T-cell (primary cell): ENCODE results near the gene NUP107. TPM values are rescaled to one million over a fixed set of nuclear protein-coding genes. Genes with fewer than 3 reads are reported as not detected.
A peak's percentile ranks its signal among the peaks of the same experiment; 100 is the strongest.

Experiments used
- ATAC-seq, 4 experiments: fragments of 200-7000 bp in 3 of 4; fragments of 150-1000 bp in 1 of 4; cut with Tn5 transposase; replicated peaks in 1 of 4; 1 replicate in 3 of 4; 2 replicates in 1 of 4; pipeline ENCODE4 v1.10.0; 2021; ENCODE audit warnings: moderate library complexity in 3 of 4, mild to moderate bottlenecking in 2 of 4, moderate number of reproducible peaks in 1 of 4
- CTCF ChIA-PET, 2 donors: fragments of 300-600 bp; sonication (Branson Sonifier 250); formaldehyde crosslinking; loops; one replicate each; lab custom pipeline; 2022; ENCODE audit warnings: antibody characterized with exemption in 2 of 2; lab: Charles Lee
- POLR2A ChIA-PET, 2 donors: fragments of 300-600 bp; sonication (Branson Sonifier 250); formaldehyde crosslinking; loops; one replicate each; lab custom pipeline; 2022; ENCODE audit warnings: antibody characterized with exemption in 2 of 2; lab: Charles Lee
- DNase-seq, 35 experiments: peaks; one replicate each; pipeline versions ENCODE4 v3.0.0 to v3.0.0-alpha.2; 2013 to 2023
- H3K27ac ChIP-seq: one replicate; pipeline ENCODE4 v1.5.1; 2013; ENCODE audit warnings: low read length
- H3K27me3 ChIP-seq, 2 experiments: replicated peaks in 1 of 2; 1 replicate in 1 of 2; 2 replicates in 1 of 2; pipeline versions ENCODE4 v1.6.1 to v1.7.0; 2013; ENCODE audit warnings: low read length in 1 of 2, mixed read lengths in 1 of 2; ENCODE audit not compliant: control insufficient read depth in 2 of 2, insufficient read depth in 2 of 2; ENCODE audit errors: extremely low read depth in 1 of 2
- H3K36me3 ChIP-seq, 2 donors: 1 replicate in 1 of 2; 2 replicates in 1 of 2; pipeline versions ENCODE4 v1.6.1 to v1.7.0; 2013; ENCODE audit warnings: low read length in 1 of 2; ENCODE audit not compliant: control insufficient read depth in 2 of 2, insufficient read depth in 1 of 2; ENCODE audit errors: extremely low read depth in 1 of 2
- H3K4me1 ChIP-seq, 2 experiments: 1 replicate in 1 of 2; 2 replicates in 1 of 2; pipeline versions ENCODE4 v1.6.1 to v1.7.0; 2013; ENCODE audit warnings: low read length in 2 of 2, mixed read lengths in 1 of 2; ENCODE audit not compliant: insufficient read depth in 2 of 2, control insufficient read depth in 1 of 2; ENCODE audit errors: extremely low read depth in 1 of 2
- H3K4me3 ChIP-seq, 2 donors: 1 replicate in 1 of 2; 2 replicates in 1 of 2; pipeline versions ENCODE4 v1.5.1 to v1.7.0; 2013; ENCODE audit warnings: mild to moderate bottlenecking in 2 of 2, low read length in 1 of 2, moderate library complexity in 1 of 2; ENCODE audit not compliant: control insufficient read depth in 1 of 2; ENCODE audit errors: extremely low read depth in 1 of 2
- H3K9me3 ChIP-seq: 2 replicates; pipeline ENCODE4 v1.7.0; 2013
- H3K27ac Mint-ChIP-seq, 2 donors: one replicate each; pipeline ENCODE4 v1.8.0; 2020 to 2021; ENCODE audit warnings: mild to moderate bottlenecking in 2 of 2, mixed read lengths in 2 of 2
- H3K27me3 Mint-ChIP-seq, 2 donors: one replicate each; pipeline ENCODE4 v1.8.0; 2021 to 2022; ENCODE audit warnings: mixed read lengths in 2 of 2
- H3K36me3 Mint-ChIP-seq: one replicate; pipeline ENCODE4 v1.8.0; 2021; ENCODE audit warnings: mixed read lengths
- H3K4me1 Mint-ChIP-seq, 3 donors: one replicate each; pipeline ENCODE4 v1.8.0; 2020 to 2022; ENCODE audit warnings: mixed read lengths in 3 of 3, mild to moderate bottlenecking in 1 of 3
- H3K4me3 Mint-ChIP-seq, 3 donors: one replicate each; pipeline ENCODE4 v1.8.0; 2020 to 2022; ENCODE audit warnings: mild to moderate bottlenecking in 3 of 3, mixed read lengths in 3 of 3, moderate library complexity in 3 of 3
- H3K9me3 Mint-ChIP-seq, 3 donors: one replicate each; pipeline ENCODE4 v1.8.0; 2020 to 2022; ENCODE audit warnings: mixed read lengths in 3 of 3
- WGBS: methylation state at CpG from one replicate; pipeline ENCODE4 v1.1.5; 2013; ENCODE audit warnings: missing lambda C conversion rate; ENCODE audit not compliant: insufficient coverage; 5-methylcytosine and 5-hydroxymethylcytosine counted together
- total RNA-seq, 35 experiments: library from RNA in 6 of 35; stranded (reverse) in 6 of 35; fragments of 120-200 nt in 1 of 35; gene quantifications; one replicate each; pipeline versions ENCODE4 v1.2.1 to v1.2.4 and lab custom pipeline; 2013 to 2026

NUP107 gene
- total RNA-seq, 5 donors from 2014 or later (not counting 1 experiment from before 2014, with no cell fraction given) = 38.4 to 67.5 (median 50.7) TPM

- Mint-ChIP-seq H3K4me3 (no peak overlapping the region), H3K27ac (peak overlapping the region in 1 of 2 donors; percentile 5), H3K9me3 (no peaks in the 10 kb centered on the region), H3K27me3 (no peaks in the 10 kb centered on the region), H3K4me1 (peaks cover 18 to 25% (median 22%) of the 10 kb centered on the region in 3 donors), H3K36me3 (peaks cover 10% of the 10 kb centered on the region)
- Histone ChIP-seq H3K27ac (no peak overlapping the region), H3K4me1 (peaks cover 4 to 9% of the 10 kb centered on the region in 2 experiments), H3K4me3 (no peak overlapping the region), H3K27me3 (no peaks in the 10 kb centered on the region), H3K9me3 (no peaks in the 10 kb centered on the region), H3K36me3 (peaks cover 0 to 2% of the 10 kb centered on the region in 2 donors)
- CTCF ChIA-PET = no interaction called here
- WGBS = 100% methylated on average over 1 of the region's 1 CpG
- POLR2A ChIA-PET = no interaction called here
- DNase-seq (no peak), ATAC-seq (no peak)
Observed at GRCh38 chr12:68769941-68770340, 83.2 kb downstream of the NUP107 start.

GRCh38 chr12:68771223-68771925 lies 84.6 kb downstream of the NUP107 start:
- no peak overlapping the region for H3K4me3 Mint-ChIP-seq
- H3K9me3 Mint-ChIP-seq = no peaks in the 10 kb centered on the region
- Histone ChIP-seq H3K27me3 (no peaks in the 10 kb centered on the region), H3K27ac (no peak overlapping the region), H3K9me3 (no peaks in the 10 kb centered on the region), H3K4me1 (peaks cover 4 to 9% of the 10 kb centered on the region in 2 experiments), H3K36me3 (peaks cover 0 to 2% of the 10 kb centered on the region in 2 donors), H3K4me3 (no peak overlapping the region)
- 92% methylated on average over 2 of the region's 5 CpGs for WGBS
- peaks cover 18 to 25% (median 22%) of the 10 kb centered on the region in 3 donors for H3K4me1 Mint-ChIP-seq
- POLR2A ChIA-PET = no interaction called here
- peaks cover 10% of the 10 kb centered on the region for H3K36me3 Mint-ChIP-seq
- no peaks in the 10 kb centered on the region for H3K27me3 Mint-ChIP-seq
- DNase-seq (no peak), ATAC-seq (no peak)
- peak overlapping the region; percentile 30 to 42 for H3K27ac Mint-ChIP-seq
- CTCF ChIA-PET = no interaction called here

- H3K36me3 ChIP-seq = no peaks in the 10 kb centered on the region
- no peaks in the 10 kb centered on the region for H3K9me3 ChIP-seq
- Mint-ChIP-seq H3K27ac (peak overlapping the region; percentile 89 to 96), H3K9me3 (no peaks in the 10 kb centered on the region), H3K4me3 (peak overlapping the region in 2 of 3 donors; percentile 26 to 75), H3K27me3 (no peaks in the 10 kb centered on the region), H3K4me1 (peaks cover 18 to 25% (median 22%) of the 10 kb centered on the region in 3 donors), H3K36me3 (peaks cover 5% of the 10 kb centered on the region)
- no peaks in the 10 kb centered on the region for H3K27me3 ChIP-seq
- peaks cover 4 to 9% of the 10 kb centered on the region in 2 experiments for H3K4me1 ChIP-seq
- DNase-seq (peak in 1 of 35 experiments; percentile 3), ATAC-seq (peak in 1 of 4 experiments; percentile 55)
- peak overlapping the region in 1 of 2 donors; percentile 17 for H3K4me3 ChIP-seq
- H3K27ac ChIP-seq = no peak overlapping the region
- ChIA-PET CTCF (no interaction called here), POLR2A (interaction anchor here in 1 of 2 donors (0.5 kb wide), 1 partner anchor 584 kb away, joined by 3 read pairs; no protein-coding TSS in a partner anchor)
- 27% methylated on average over 3 of the region's 8 CpGs for WGBS
Observed at GRCh38 chr12:68772714-68773113, 85.9 kb downstream of the NUP107 start.

GRCh38 chr12:68773582-68773981 lies 86.8 kb downstream of the NUP107 start:
- WGBS = no CpG with 5 or more reads among the region's 5 CpGs
- no peaks in the 10 kb centered on the region for H3K27me3 ChIP-seq
- DNase-seq (no peak), ATAC-seq (no peak)
- Mint-ChIP-seq H3K4me1 (peaks cover 18 to 25% (median 22%) of the 10 kb centered on the region in 3 donors), H3K27ac (peak overlapping the region; percentile 55 to 96), H3K9me3 (no peaks in the 10 kb centered on the region), H3K4me3 (peak overlapping the region in 1 of 3 donors; percentile 75), H3K27me3 (no peaks in the 10 kb centered on the region), H3K36me3 (peaks cover 5% of the 10 kb centered on the region)
- no peak overlapping the region for H3K27ac ChIP-seq
- ChIA-PET POLR2A (no interaction called here), CTCF (no interaction called here)
- no peak overlapping the region for H3K4me3 ChIP-seq
- H3K4me1 ChIP-seq = peaks cover 4 to 9% of the 10 kb centered on the region in 2 experiments
- no peaks in the 10 kb centered on the region for H3K36me3 ChIP-seq
- H3K9me3 ChIP-seq = no peaks in the 10 kb centered on the region

GRCh38 chr12:68775121-68775630 lies 88.4 kb downstream of the NUP107 start:
- no peak overlapping the region for H3K4me3 Mint-ChIP-seq
- DNase-seq = no peak
- ChIA-PET CTCF (interaction anchor here in 1 of 2 donors (0.6 kb wide), 1 partner anchor 441 kb away, joined by 6 read pairs; no protein-coding TSS in a partner anchor), POLR2A (interaction anchor here in 1 of 2 donors (1.2 kb wide), 1 partner anchor 20 kb away, joined by 7 read pairs; no protein-coding TSS in a partner anchor)
- no peaks in the 10 kb centered on the region for H3K9me3 Mint-ChIP-seq
- no peak overlapping the region for H3K4me3 ChIP-seq
- H3K27me3 Mint-ChIP-seq = no peaks in the 10 kb centered on the region
- peaks cover 18 to 25% (median 22%) of the 10 kb centered on the region in 3 donors for H3K4me1 Mint-ChIP-seq
- H3K36me3 ChIP-seq = no peaks in the 10 kb centered on the region
- no peaks in the 10 kb centered on the region for H3K27me3 ChIP-seq
- H3K27ac Mint-ChIP-seq = no peak overlapping the region
- no peak overlapping the region for H3K27ac ChIP-seq
- H3K36me3 Mint-ChIP-seq = peaks cover 4% of the 10 kb centered on the region
- peaks cover 4 to 9% of the 10 kb centered on the region in 2 experiments for H3K4me1 ChIP-seq
- WGBS = 91% methylated on average over 5 of the region's 7 CpGs
- no peak for ATAC-seq
- no peaks in the 10 kb centered on the region for H3K9me3 ChIP-seq

GRCh38 chr12:68776976-68777610 lies 90.3 kb downstream of the NUP107 start:
- H3K4me3 ChIP-seq = no peak overlapping the region
- Mint-ChIP-seq H3K27me3 (no peaks in the 10 kb centered on the region), H3K36me3 (peaks cover 9% of the 10 kb centered on the region), H3K27ac (no peak overlapping the region), H3K4me1 (peaks cover 18 to 20% (median 18%) of the 10 kb centered on the region in 3 donors), H3K9me3 (no peaks in the 10 kb centered on the region), H3K4me3 (no peak overlapping the region)
- 94% methylated on average over 3 of the region's 5 CpGs for WGBS
- no peaks in the 10 kb centered on the region for H3K9me3 ChIP-seq
- ChIA-PET POLR2A (no interaction called here), CTCF (interaction anchor here in 1 of 2 donors (0.7 kb wide), 1 partner anchor 1869 kb away, joined by 3 read pairs; no protein-coding TSS in a partner anchor)
- H3K36me3 ChIP-seq = no peaks in the 10 kb centered on the region
- no peaks in the 10 kb centered on the region for H3K27me3 ChIP-seq
- DNase-seq = no peak
- H3K4me1 ChIP-seq = peaks cover 4 to 9% of the 10 kb centered on the region in 2 experiments
- H3K27ac ChIP-seq = no peak overlapping the region
- no peak for ATAC-seq
